Calu3 (cell line): Measurements from ENCODE around the gene CPEB4. TPM values are rescaled to one million over a fixed set of nuclear protein-coding genes. Genes with fewer than 3 reads are reported as not detected.

ENCODE experiments used
- BruUV-seq: library from RNA; stranded (reverse); fragments of 400-500 nt; replicated peaks from 2 replicates; lab custom pipeline; 2021; lab: Mats Ljungman, UMichigan
- CTCF ChIA-PET: fragments of 300-600 bp; sonication (Branson Sonifier 250); formaldehyde crosslinking; loops from one replicate; lab custom pipeline; 2022; ENCODE audit warnings: antibody characterized with exemption; lab: Charles Lee
- DNase-seq: peaks from one replicate; pipeline ENCODE4 v3.0.0; 2022
- H3K27ac Mint-ChIP-seq: one replicate; pipeline ENCODE4 v1.8.0; 2022; ENCODE audit warnings: mixed read lengths; ENCODE audit not compliant: unreplicated experiment
- H3K27me3 Mint-ChIP-seq: one replicate; pipeline ENCODE4 v1.8.0; 2022; ENCODE audit warnings: mixed read lengths; ENCODE audit not compliant: unreplicated experiment
- H3K36me3 Mint-ChIP-seq: one replicate; pipeline ENCODE4 v1.8.0; 2022; ENCODE audit warnings: mild to moderate bottlenecking, moderate library complexity, mixed read lengths; ENCODE audit not compliant: insufficient read depth, unreplicated experiment
- H3K4me1 Mint-ChIP-seq: one replicate; pipeline ENCODE4 v1.8.0; 2022; ENCODE audit warnings: mild to moderate bottlenecking, low read depth, mixed read lengths; ENCODE audit not compliant: unreplicated experiment
- H3K4me3 Mint-ChIP-seq: one replicate; pipeline ENCODE4 v1.8.0; 2022; ENCODE audit warnings: mild to moderate bottlenecking, low read depth, moderate library complexity, mixed read lengths; ENCODE audit not compliant: unreplicated experiment
- H3K9me3 Mint-ChIP-seq: one replicate; pipeline ENCODE4 v1.8.0; 2022; ENCODE audit warnings: low read depth, mixed read lengths; ENCODE audit not compliant: unreplicated experiment
- intact Hi-C: fragments of 100-400 bp; cut with micrococcal nuclease; formaldehyde crosslinking; loops from one replicate; pipeline ENCODE4 v1.10.0; 2022; ENCODE audit not compliant: unreplicated experiment
- total RNA-seq: library from RNA; stranded (reverse); gene quantifications from 2 replicates; pipeline ENCODE4 v1.2.3, GENCODE V29; 2022
- TF ChIP-seq, protein P1 (sequence below): fragments of 200-600 bp; IDR thresholded peaks from one replicate; pipeline ENCODE4 v1.8.0; 2022; ENCODE audit warnings: antibody characterized with exemption; ENCODE audit not compliant: unreplicated experiment

CPEB4 gene
- total RNA-seq, 1 experiment from 2014 or later = 30.8 TPM

DNA sequence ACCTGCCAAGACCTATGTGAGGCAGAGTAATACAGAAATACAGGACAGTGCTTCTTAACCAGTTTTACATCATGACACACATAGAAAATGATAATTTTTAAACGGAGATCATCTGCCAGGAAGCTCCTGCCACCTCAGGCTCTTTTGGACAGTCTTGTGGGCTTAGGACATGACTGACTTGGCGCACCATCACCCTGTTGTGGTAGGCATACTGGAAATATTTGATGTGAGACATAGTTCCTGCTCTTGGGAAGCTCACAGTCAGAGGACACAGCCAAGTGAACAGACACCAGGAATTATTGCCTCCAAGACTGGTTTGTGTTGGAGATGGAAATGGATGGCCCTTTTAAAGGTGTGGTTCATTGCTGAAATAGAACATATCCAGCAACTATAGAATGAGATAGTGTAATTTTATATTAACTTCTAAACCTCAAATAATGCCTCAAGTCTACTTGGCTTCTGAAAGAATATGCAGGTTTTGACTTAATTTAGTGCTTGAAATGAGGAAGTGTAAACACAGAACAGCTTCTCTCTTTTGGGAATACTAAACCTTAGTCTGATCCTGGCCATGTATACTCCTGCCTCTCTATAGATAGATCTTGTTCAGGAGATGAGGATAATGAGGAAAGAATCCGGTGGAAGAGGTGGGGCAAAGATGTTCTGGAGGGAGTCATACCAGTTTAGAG, 19.7 kb downstream of the CPEB4 start:
- no peak overlapping the region for H3K4me3 Mint-ChIP-seq
- no TSS peak for BruUV-seq
- CTCF ChIA-PET = no interaction called here

DNA sequence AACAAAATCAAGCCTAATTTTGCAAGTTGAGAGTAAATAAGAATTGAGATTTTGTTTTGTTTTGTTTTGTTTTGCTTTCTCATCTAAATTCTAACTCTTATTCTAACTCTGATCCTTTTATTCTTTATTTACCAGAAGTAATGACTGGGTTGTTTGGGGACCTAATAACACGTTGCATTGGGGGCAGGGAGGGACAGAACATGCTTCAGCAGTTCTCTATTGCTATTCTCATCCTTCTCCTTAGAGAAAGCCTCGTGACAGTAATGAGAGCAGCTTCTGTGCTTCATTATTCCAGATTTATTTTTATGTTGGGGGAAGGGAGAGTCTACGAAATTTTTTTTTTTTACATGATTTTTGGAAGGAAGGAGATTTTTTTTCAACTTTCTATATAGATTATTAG, 21.1 kb downstream of the CPEB4 start:
- no TSS peak for BruUV-seq
- no peaks in the 10 kb centered on the region for H3K36me3 Mint-ChIP-seq
- no peaks in the 10 kb centered on the region for H3K27me3 Mint-ChIP-seq
- no peak for DNase-seq
- peaks cover 6% of the 10 kb centered on the region for H3K4me1 Mint-ChIP-seq
- CTCF ChIA-PET = no interaction called here
- TF ChIP-seq, protein P1, sequence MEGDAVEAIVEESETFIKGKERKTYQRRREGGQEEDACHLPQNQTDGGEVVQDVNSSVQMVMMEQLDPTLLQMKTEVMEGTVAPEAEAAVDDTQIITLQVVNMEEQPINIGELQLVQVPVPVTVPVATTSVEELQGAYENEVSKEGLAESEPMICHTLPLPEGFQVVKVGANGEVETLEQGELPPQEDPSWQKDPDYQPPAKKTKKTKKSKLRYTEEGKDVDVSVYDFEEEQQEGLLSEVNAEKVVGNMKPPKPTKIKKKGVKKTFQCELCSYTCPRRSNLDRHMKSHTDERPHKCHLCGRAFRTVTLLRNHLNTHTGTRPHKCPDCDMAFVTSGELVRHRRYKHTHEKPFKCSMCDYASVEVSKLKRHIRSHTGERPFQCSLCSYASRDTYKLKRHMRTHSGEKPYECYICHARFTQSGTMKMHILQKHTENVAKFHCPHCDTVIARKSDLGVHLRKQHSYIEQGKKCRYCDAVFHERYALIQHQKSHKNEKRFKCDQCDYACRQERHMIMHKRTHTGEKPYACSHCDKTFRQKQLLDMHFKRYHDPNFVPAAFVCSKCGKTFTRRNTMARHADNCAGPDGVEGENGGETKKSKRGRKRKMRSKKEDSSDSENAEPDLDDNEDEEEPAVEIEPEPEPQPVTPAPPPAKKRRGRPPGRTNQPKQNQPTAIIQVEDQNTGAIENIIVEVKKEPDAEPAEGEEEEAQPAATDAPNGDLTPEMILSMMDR = no peak
- H3K4me3 Mint-ChIP-seq = no peak overlapping the region
- H3K27ac Mint-ChIP-seq = no peak overlapping the region
- intact Hi-C loops = no loop called here
- no peaks in the 10 kb centered on the region for H3K9me3 Mint-ChIP-seq

More for the DNA sequence above, 19.7 kb downstream of the CPEB4 start:
- TF ChIP-seq, protein P1 = no peak
- no peaks in the 10 kb centered on the region for H3K27me3 Mint-ChIP-seq
- DNase-seq = no peak
- intact Hi-C loops = no loop called here
- H3K9me3 Mint-ChIP-seq = no peaks in the 10 kb centered on the region
- peaks cover 6% of the 10 kb centered on the region for H3K4me1 Mint-ChIP-seq
- no peaks in the 10 kb centered on the region for H3K36me3 Mint-ChIP-seq
- no peak overlapping the region for H3K27ac Mint-ChIP-seq

DNA sequence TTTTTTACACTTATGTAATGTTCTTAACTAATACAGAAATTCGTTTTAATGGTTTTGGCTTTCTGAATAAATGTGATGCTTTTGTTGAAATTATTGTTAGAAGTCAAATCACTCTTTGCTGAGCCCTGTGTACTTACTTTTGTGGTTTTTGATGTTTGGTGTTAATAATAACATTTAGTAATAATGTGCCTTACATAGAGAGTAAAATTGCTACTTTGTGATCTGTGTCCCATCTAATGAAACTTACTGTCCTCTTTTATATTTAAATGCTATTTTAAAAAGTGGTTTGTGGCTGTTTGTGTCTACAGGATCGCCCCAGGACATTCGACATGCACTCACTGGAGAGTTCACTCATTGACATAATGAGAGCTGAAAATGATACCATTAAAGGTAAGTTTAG, 22.1 kb downstream of the CPEB4 start:
- H3K36me3 Mint-ChIP-seq = no peaks in the 10 kb centered on the region
- CTCF ChIA-PET = no interaction called here
- BruUV-seq = no TSS peak
- H3K4me3 Mint-ChIP-seq = no peak overlapping the region
- peaks cover 6% of the 10 kb centered on the region for H3K4me1 Mint-ChIP-seq
- intact Hi-C loops = no loop called here
- H3K9me3 Mint-ChIP-seq = no peaks in the 10 kb centered on the region
- H3K27me3 Mint-ChIP-seq = no peaks in the 10 kb centered on the region
- H3K27ac Mint-ChIP-seq = no peak overlapping the region
- no peak for DNase-seq
- TF ChIP-seq, protein P1 = no peak

DNA sequence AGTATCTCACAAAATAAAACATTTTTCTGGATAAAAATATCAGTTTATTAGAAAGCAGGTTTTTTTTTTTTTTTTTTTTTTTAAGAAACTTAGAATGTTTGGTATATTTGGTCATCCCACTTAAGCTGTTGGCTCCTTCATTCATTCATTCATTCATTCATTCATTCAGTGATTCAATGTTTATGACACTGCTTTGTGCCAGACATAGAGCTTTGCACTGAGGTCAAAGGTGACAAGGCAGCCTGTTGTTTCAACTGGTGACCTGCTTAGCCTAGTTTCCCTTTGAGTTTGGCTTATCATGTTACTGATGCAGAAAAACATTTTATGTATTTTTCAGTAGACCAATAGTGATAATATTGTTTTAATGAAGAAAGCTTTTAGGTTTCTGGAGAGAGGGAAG, 23.5 kb downstream of the CPEB4 start:
- Mint-ChIP-seq H3K27ac (no peak overlapping the region), H3K36me3 (no peaks in the 10 kb centered on the region), H3K4me1 (peaks cover 6% of the 10 kb centered on the region), H3K27me3 (no peaks in the 10 kb centered on the region), H3K4me3 (no peak overlapping the region), H3K9me3 (no peaks in the 10 kb centered on the region)
- CTCF ChIA-PET = no interaction called here
- intact Hi-C loops = no loop called here
- TF ChIP-seq, protein P1 = no peak
- DNase-seq = no peak
- BruUV-seq = no TSS peak
